OCI-LY7 (cell line): Measurements from ENCODE around the gene PPP1R16B. TPM values are rescaled to one million over a fixed set of nuclear protein-coding genes. Genes with fewer than 3 reads are reported as not detected.

Source experiments
- BruUV-seq: library from RNA; stranded (reverse); fragments of 400-500 nt; replicated peaks from 2 replicates; lab custom pipeline; 2021; lab: Mats Ljungman, UMichigan
- CTCF ChIA-PET: fragments of 300-600 bp; sonication (Branson Sonifier 250); formaldehyde crosslinking; loops from one replicate; lab custom pipeline; 2022; ENCODE audit warnings: antibody characterized with exemption; ENCODE audit not compliant: unreplicated experiment; lab: Charles Lee
- POLR2A ChIA-PET: fragments of 300-600 bp; sonication (Branson Sonifier 250); formaldehyde crosslinking; loops from one replicate; lab custom pipeline; 2022; ENCODE audit warnings: antibody characterized with exemption; lab: Charles Lee
- DNase-seq: peaks from one replicate; pipeline ENCODE4 v3.0.0-alpha.2; 2015; ENCODE audit warnings: low spot score
- H2AFZ ChIP-seq: fragments of 200-600 bp; sonication (generic), shearing (Covaris generic); 2 replicates; pipeline ENCODE4 v1.6.1; 2014; ENCODE audit warnings: mild to moderate bottlenecking, antibody characterized with exemption, low read length, moderate library complexity
- H3K27ac ChIP-seq: fragments of 200-600 bp; sonication (generic); 2 replicates; pipeline ENCODE4 v1.5.1; 2014; ENCODE audit warnings: mixed run types, low read depth, mild to moderate bottlenecking, moderate library complexity, low read length, inconsistent platforms; ENCODE audit not compliant: poor library complexity, severe bottlenecking
- H3K36me3 ChIP-seq: fragments of 200-600 bp; sonication (generic); 2 replicates; pipeline ENCODE4 v1.6.1; 2014; ENCODE audit warnings: mild to moderate bottlenecking, antibody characterized with exemption, low read length, moderate library complexity, mixed read lengths; ENCODE audit not compliant: insufficient read depth
- H3K4me1 ChIP-seq: fragments of 200-600 bp; sonication (generic); 2 replicates; pipeline ENCODE4 v1.5.1; 2014; ENCODE audit warnings: mild to moderate bottlenecking, low read length; ENCODE audit not compliant: insufficient read depth, poor library complexity, severe bottlenecking
- H3K4me2 ChIP-seq: fragments of 200-600 bp; sonication (generic); 2 replicates; pipeline ENCODE4 v1.6.1; 2014; ENCODE audit warnings: mild to moderate bottlenecking, low read length
- H3K4me3 ChIP-seq: fragments of 200-600 bp; sonication (generic); 2 replicates; pipeline ENCODE4 v1.5.1; 2014; ENCODE audit warnings: mild to moderate bottlenecking, low read depth, low read length; ENCODE audit not compliant: poor library complexity, severe bottlenecking
- H3K79me2 ChIP-seq: fragments of 200-600 bp; sonication (generic); 2 replicates; pipeline ENCODE4 v1.6.1; 2016; ENCODE audit warnings: low read depth, mild to moderate bottlenecking, low read length, moderate library complexity, mixed read lengths; ENCODE audit not compliant: insufficient read depth
- H3K9me2 ChIP-seq: fragments of 200-600 bp; sonication (generic); 2 replicates; pipeline ENCODE4 v1.6.1; 2016; ENCODE audit warnings: mild to moderate bottlenecking, low read length, mixed read lengths; ENCODE audit not compliant: insufficient read depth
- H3K9me3 ChIP-seq: fragments of 200-600 bp; sonication (generic); 2 replicates; pipeline ENCODE4 v1.6.1; 2014; ENCODE audit warnings: mild to moderate bottlenecking, mixed run types, low read length, mixed read lengths
- H4K20me1 ChIP-seq: fragments of 200-600 bp; sonication (generic); 2 replicates; pipeline ENCODE4 v1.6.1; 2014; ENCODE audit warnings: mild to moderate bottlenecking, antibody characterized with exemption, low read length, moderate library complexity, mixed read lengths; ENCODE audit not compliant: insufficient read depth
- CTCF ChIP-seq: fragments of 200-600 bp; sonication (generic); conservative IDR thresholded peaks from 2 replicates; pipeline ENCODE4 v1.5.1; 2014; ENCODE audit warnings: mild to moderate bottlenecking, antibody characterized with exemption, low read length, moderate library complexity, mixed read lengths
- EZH2phosphoT487 ChIP-seq: fragments of 200-600 bp; sonication (generic); IDR thresholded peaks from 2 replicates; pipeline ENCODE4 v1.6.1; 2018; ENCODE audit warnings: low read depth, borderline replicate concordance, mild to moderate bottlenecking, mixed run types, antibody characterized with exemption, low read length, moderate library complexity, mixed read lengths
- intact Hi-C: fragments of 100-400 bp; cut with micrococcal nuclease; formaldehyde crosslinking; loops from one replicate; pipeline ENCODE4 v1.10.0; 2022; ENCODE audit not compliant: unreplicated experiment
- total RNA-seq, 2 experiments: library from RNA; depleted of rRNA in 1 of 2; stranded (reverse); fragments of >200 nt in 1 of 2; shearing (Covaris generic) in 1 of 2; gene quantifications; 2 replicates each; pipeline ENCODE4 v1.2.3, GENCODE V29; 2014 to 2022

PPP1R16B gene
- total RNA-seq, 2 experiments from 2014 or later: 45.4 to 49.7 TPM

DNA sequence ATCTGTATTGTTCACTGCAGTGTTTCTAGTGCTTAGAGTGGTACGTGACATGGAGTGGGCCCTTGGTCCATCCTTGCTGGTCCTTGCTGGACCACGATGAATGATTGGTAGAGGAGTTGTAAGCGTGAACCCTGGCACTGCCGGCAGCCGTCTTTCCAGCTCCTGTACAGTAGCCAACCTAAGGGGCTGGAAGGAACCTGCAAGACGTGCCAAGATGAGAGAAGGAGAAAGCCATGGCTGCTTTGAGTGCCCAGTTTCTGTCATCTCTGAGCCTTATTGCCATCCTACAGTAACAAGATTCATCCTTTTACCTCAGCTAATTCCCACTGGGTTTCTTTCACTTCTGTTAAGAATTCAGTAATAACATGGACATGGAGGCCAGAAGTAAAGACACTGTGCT, 162.6 kb downstream of the PPP1R16B start:
- Histone ChIP-seq H3K9me3 (no peaks in the 10 kb centered on the region), H3K4me1 (peaks cover 8% of the 10 kb centered on the region), H3K27ac (no peak overlapping the region), H2AFZ (no peak overlapping the region), H3K36me3 (peaks cover 58% of the 10 kb centered on the region), H3K79me2 (peaks cover 23% of the 10 kb centered on the region), H3K4me3 (no peak overlapping the region), H3K9me2 (no peaks in the 10 kb centered on the region), H3K4me2 (no peak overlapping the region), H4K20me1 (peaks cover 4% of the 10 kb centered on the region; the same call in 1 of the 2 replicates)
- TF ChIP-seq EZH2phosphoT487: no peak
- no peak for TF ChIP-seq CTCF
- no peak for DNase-seq
- CTCF ChIA-PET: no interaction called here
- intact Hi-C loops: loop anchor here (10.0 kb wide), 1 partner anchor 523 kb away; no protein-coding TSS in a partner anchor
- BruUV-seq: no TSS peak
- POLR2A ChIA-PET: no interaction called here

GRCh38 chr20:38969708-38970107, 164.2 kb downstream of the PPP1R16B start:
- ChIA-PET CTCF (interaction anchor here (0.6 kb wide), 1 partner anchor 80 kb away, joined by 3 read pairs; no protein-coding TSS in a partner anchor), POLR2A (no interaction called here)
- Histone ChIP-seq H3K79me2 (0 out of 2 replicates have a peak, but pooled peaks cover 7% of the 10 kb centered on the region), H4K20me1 (peaks cover 4% of the 10 kb centered on the region; the same call in 1 of the 2 replicates), H3K4me2 (no peak overlapping the region), H2AFZ (no peak overlapping the region), H3K36me3 (peaks cover 71% of the 10 kb centered on the region), H3K27ac (no peak overlapping the region), H3K4me1 (no peaks in the 10 kb centered on the region), H3K9me2 (no peaks in the 10 kb centered on the region), H3K9me3 (no peaks in the 10 kb centered on the region), H3K4me3 (no peak overlapping the region)
- BruUV-seq: no TSS peak
- no peak for TF ChIP-seq EZH2phosphoT487
- TF ChIP-seq CTCF: no peak
- intact Hi-C loops: loop anchor here (10.0 kb wide), 1 partner anchor 525 kb away; no protein-coding TSS in a partner anchor
- DNase-seq: no peak

DNA sequence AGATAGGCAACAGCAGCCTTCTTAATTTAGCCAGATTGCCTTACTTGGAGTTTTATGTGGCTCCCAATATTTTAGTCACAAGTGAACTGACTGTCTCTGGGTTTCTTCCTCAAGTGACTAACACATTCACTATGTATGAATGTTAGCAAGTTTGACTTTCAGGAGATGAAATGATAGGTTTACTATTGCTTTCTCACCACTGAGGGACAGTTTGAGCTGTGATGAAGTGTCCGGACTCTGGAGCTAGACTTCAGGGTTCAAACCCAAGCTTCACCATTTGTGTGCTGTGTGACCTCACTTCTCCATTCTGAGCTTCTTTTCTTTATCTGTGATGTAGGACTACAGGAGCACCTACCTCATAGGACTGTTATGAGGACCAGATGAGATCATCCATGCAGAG, 164.8 kb downstream of the PPP1R16B start:
- H3K4me2 ChIP-seq: no peak overlapping the region
- BruUV-seq: no TSS peak
- H3K27ac ChIP-seq: no peak overlapping the region
- H4K20me1 ChIP-seq: no peaks in the 10 kb centered on the region; the same call in 1 of the 2 replicates
- H3K9me3 ChIP-seq: no peaks in the 10 kb centered on the region
- ChIA-PET CTCF (no interaction called here), POLR2A (no interaction called here)
- intact Hi-C loops: no loop called here
- no peaks in the 10 kb centered on the region for H3K4me1 ChIP-seq
- TF ChIP-seq EZH2phosphoT487: no peak
- no peak for TF ChIP-seq CTCF
- H3K36me3 ChIP-seq: peaks cover 71% of the 10 kb centered on the region
- no peaks in the 10 kb centered on the region for H3K9me2 ChIP-seq
- no peak overlapping the region for H3K4me3 ChIP-seq
- 0 out of 2 replicates have a peak, but pooled peaks cover 3% of the 10 kb centered on the region for H3K79me2 ChIP-seq
- no peak overlapping the region for H2AFZ ChIP-seq
- DNase-seq: no peak
